HEK293 (cell line): Measurements from ENCODE around the gene NCOA3.
A peak's percentile ranks its signal among the peaks of the same experiment; 100 is the strongest.

Experiments
- CTCF ChIA-PET: fragments of 350-600 bp; formaldehyde crosslinking; extraction: SDS; loops from one replicate; lab custom pipeline; 2021; ENCODE audit warnings: antibody characterized with exemption; lab: Yijun Ruan, JAX
- POLR2A ChIA-PET: fragments of 300-600 bp; formaldehyde crosslinking; extraction: SDS; loops from one replicate; lab custom pipeline; 2020; ENCODE audit warnings: antibody characterized with exemption, inconsistent platforms; lab: Yijun Ruan, JAX
- H3K27ac ChIP-seq: fragments of 200-500 bp; sonication (Bioruptor generic); 2 replicates; pipeline ENCODE4 v1.5.1; 2014; ENCODE audit warnings: low read depth, low read length, control low read depth, inconsistent platforms; ENCODE audit errors: extremely low read depth
- H3K36me3 ChIP-seq, 2 experiments: fragments of 200-500 bp in 1 of 2; sonication (Bioruptor generic) in 1 of 2; 1 replicate in 1 of 2; 2 replicates in 1 of 2; pipeline ENCODE4 v1.5.1; 2014 to 2017; ENCODE audit warnings: inconsistent platforms in 2 of 2, low read length in 2 of 2; ENCODE audit not compliant: control insufficient read depth in 2 of 2, insufficient read depth in 1 of 2
- H3K4me1 ChIP-seq: fragments of 200-500 bp; sonication (Bioruptor generic); 2 replicates; pipeline ENCODE4 v1.5.1; 2014; ENCODE audit warnings: mild to moderate bottlenecking, low read length, inconsistent platforms; ENCODE audit not compliant: control insufficient read depth, insufficient read depth
- H3K4me3 ChIP-seq: 2 replicates; pipeline ENCODE4 v1.5.1; 2011; ENCODE audit warnings: low read depth, mild to moderate bottlenecking, control low read depth, low read length, moderate library complexity
- H3K9me3 ChIP-seq: fragments of 200-500 bp; sonication (Bioruptor generic); 2 replicates; pipeline ENCODE4 v1.5.1; 2014; ENCODE audit warnings: low read depth, low read length, inconsistent platforms; ENCODE audit not compliant: control insufficient read depth, insufficient read depth
- BCL11B ChIP-seq: fragments of 450-650 bp; formaldehyde crosslinking; IDR thresholded peaks from 2 replicates; pipeline ENCODE4 v1.5.1; 2016; ENCODE audit warnings: low read depth, missing biosample characterization, missing genetic modification characterization
- GFI1B ChIP-seq: fragments of 450-650 bp; formaldehyde crosslinking; IDR thresholded peaks from 2 replicates; pipeline ENCODE4 v1.5.1; 2016; ENCODE audit warnings: missing biosample characterization, missing genetic modification characterization
- GLI4 ChIP-seq: fragments of 450-650 bp; formaldehyde crosslinking; IDR thresholded peaks from 2 replicates; pipeline ENCODE4 v1.5.1; 2016; ENCODE audit warnings: missing biosample characterization, missing genetic modification characterization
- GLIS1 ChIP-seq: fragments of 450-650 bp; formaldehyde crosslinking; IDR thresholded peaks from 2 replicates; pipeline ENCODE4 v1.5.1; 2016; ENCODE audit warnings: missing biosample characterization, missing genetic modification characterization
- KLF7 ChIP-seq: fragments of 450-650 bp; formaldehyde crosslinking; IDR thresholded peaks from 2 replicates; pipeline ENCODE4 v1.5.1; 2016; ENCODE audit warnings: missing biosample characterization, missing genetic modification characterization, borderline replicate concordance
- MEIS1 ChIP-seq: sonication (generic); formaldehyde crosslinking; IDR thresholded peaks from 2 replicates; pipeline ENCODE4 v1.8.1; 2022; ENCODE audit warnings: missing genetic modification reagents, mild to moderate bottlenecking, borderline replicate concordance
- SCRT2 ChIP-seq: fragments of 450-650 bp; formaldehyde crosslinking; IDR thresholded peaks from 2 replicates; pipeline ENCODE4 v1.5.1; 2016; ENCODE audit warnings: missing biosample characterization, missing genetic modification characterization
- ZBTB20 ChIP-seq: fragments of 450-650 bp; formaldehyde crosslinking; IDR thresholded peaks from 2 replicates; pipeline ENCODE4 v1.5.1; 2016; ENCODE audit warnings: missing biosample characterization, missing genetic modification characterization
- ZNF112 ChIP-seq: fragments of 450-650 bp; formaldehyde crosslinking; IDR thresholded peaks from 2 replicates; pipeline ENCODE4 v1.5.0; 2017; ENCODE audit warnings: missing biosample characterization, missing genetic modification characterization
- ZNF132 ChIP-seq: fragments of 450-650 bp; formaldehyde crosslinking; IDR thresholded peaks from 2 replicates; pipeline ENCODE4 v1.5.1; 2017; ENCODE audit warnings: missing biosample characterization, missing genetic modification characterization, borderline replicate concordance
- ZNF174 ChIP-seq: fragments of 450-650 bp; formaldehyde crosslinking; IDR thresholded peaks from 2 replicates; pipeline ENCODE4 v1.5.0; 2017; ENCODE audit warnings: missing biosample characterization, mild to moderate bottlenecking, missing genetic modification characterization
- ZNF214 ChIP-seq: fragments of 450-650 bp; formaldehyde crosslinking; IDR thresholded peaks from 2 replicates; pipeline ENCODE4 v1.5.1; 2017; ENCODE audit warnings: missing biosample characterization, mild to moderate bottlenecking, missing genetic modification characterization, borderline replicate concordance
- ZNF266 ChIP-seq: fragments of 450-650 bp; formaldehyde crosslinking; IDR thresholded peaks from 2 replicates; pipeline ENCODE4 v1.5.1; 2016; ENCODE audit warnings: missing biosample characterization, missing genetic modification characterization, low read depth
- ZNF311 ChIP-seq: fragments of 450-650 bp; formaldehyde crosslinking; IDR thresholded peaks from 2 replicates; pipeline ENCODE4 v1.5.1; 2017; ENCODE audit warnings: missing biosample characterization, missing genetic modification characterization, borderline replicate concordance
- ZNF335 ChIP-seq: fragments of 450-650 bp; formaldehyde crosslinking; conservative IDR thresholded peaks from 2 replicates; pipeline ENCODE4 v1.5.1; 2016; ENCODE audit warnings: missing biosample characterization, missing genetic modification characterization
- ZNF366 ChIP-seq: fragments of 450-650 bp; formaldehyde crosslinking; conservative IDR thresholded peaks from 2 replicates; pipeline ENCODE4 v1.5.1; 2016; ENCODE audit warnings: missing biosample characterization, missing genetic modification characterization
- ZNF423 ChIP-seq: fragments of 450-650 bp; formaldehyde crosslinking; IDR thresholded peaks from 2 replicates; pipeline ENCODE4 v1.5.1; 2016; ENCODE audit warnings: missing biosample characterization, missing genetic modification characterization
- ZNF501 ChIP-seq: fragments of 450-650 bp; formaldehyde crosslinking; IDR thresholded peaks from 2 replicates; pipeline ENCODE4 v1.5.1; 2016; ENCODE audit warnings: missing biosample characterization, missing genetic modification characterization
- ZNF555 ChIP-seq: fragments of 450-650 bp; formaldehyde crosslinking; conservative IDR thresholded peaks from 2 replicates; pipeline ENCODE4 v1.5.1; 2017; ENCODE audit warnings: missing biosample characterization, mild to moderate bottlenecking, missing genetic modification characterization, inconsistent platforms
- ZNF561 ChIP-seq: fragments of 450-650 bp; IDR thresholded peaks from 2 replicates; pipeline ENCODE4 v1.5.1; 2018; ENCODE audit warnings: missing biosample characterization, missing genetic modification characterization, borderline replicate concordance
- ZNF624 ChIP-seq: fragments of 450-650 bp; formaldehyde crosslinking; IDR thresholded peaks from 2 replicates; pipeline ENCODE4 v1.5.1; 2017; ENCODE audit warnings: missing biosample characterization, missing genetic modification characterization
- ZNF626 ChIP-seq: fragments of 450-650 bp; sonication (Bioruptor Pico); formaldehyde crosslinking; IDR thresholded peaks from 2 replicates; pipeline ENCODE4 v1.5.1; 2018; ENCODE audit warnings: missing biosample characterization, missing genetic modification characterization, inconsistent platforms
- ZNF629 ChIP-seq: fragments of 450-650 bp; formaldehyde crosslinking; IDR thresholded peaks from 2 replicates; pipeline ENCODE4 v1.5.1; 2017; ENCODE audit warnings: missing biosample characterization, missing genetic modification characterization
- ZNF707 ChIP-seq: fragments of 450-650 bp; formaldehyde crosslinking; IDR thresholded peaks from 2 replicates; pipeline ENCODE4 v1.5.1; 2016; ENCODE audit warnings: missing biosample characterization, missing genetic modification characterization
- ZNF837 ChIP-seq: fragments of 450-650 bp; formaldehyde crosslinking; IDR thresholded peaks from 2 replicates; pipeline ENCODE4 v1.5.1; 2016; ENCODE audit warnings: missing biosample characterization, missing genetic modification characterization
- ZXDB ChIP-seq: fragments of 450-650 bp; formaldehyde crosslinking; IDR thresholded peaks from 2 replicates; pipeline ENCODE4 v1.5.1; 2016; ENCODE audit warnings: missing biosample characterization, missing genetic modification characterization
- TF ChIP-seq, protein P1 (sequence below): fragments of 450-650 bp; formaldehyde crosslinking; IDR thresholded peaks from 2 replicates; pipeline ENCODE4 v1.5.1; 2017; ENCODE audit warnings: missing biosample characterization, missing genetic modification characterization
- TF ChIP-seq, protein P2 (sequence below): fragments of 450-650 bp; formaldehyde crosslinking; IDR thresholded peaks from 2 replicates; pipeline ENCODE4 v1.5.1; 2016; ENCODE audit warnings: missing biosample characterization, missing genetic modification characterization
- TF ChIP-seq, protein P3 (sequence below): sonication (generic); formaldehyde crosslinking; IDR thresholded peaks from 2 replicates; pipeline ENCODE4 v1.8.1; 2022; ENCODE audit warnings: mild to moderate bottlenecking, moderate library complexity, missing genetic modification reagents
- TF ChIP-seq, protein P4 (sequence below): fragments of 450-650 bp; formaldehyde crosslinking; IDR thresholded peaks from 2 replicates; pipeline ENCODE4 v1.5.1; 2016; ENCODE audit warnings: missing biosample characterization, missing genetic modification characterization
- TF ChIP-seq, protein P5 (sequence below): fragments of 450-650 bp; formaldehyde crosslinking; IDR thresholded peaks from 2 replicates; pipeline ENCODE4 v1.5.1; 2016; ENCODE audit warnings: missing biosample characterization, missing genetic modification characterization

Gene NCOA3

DNA sequence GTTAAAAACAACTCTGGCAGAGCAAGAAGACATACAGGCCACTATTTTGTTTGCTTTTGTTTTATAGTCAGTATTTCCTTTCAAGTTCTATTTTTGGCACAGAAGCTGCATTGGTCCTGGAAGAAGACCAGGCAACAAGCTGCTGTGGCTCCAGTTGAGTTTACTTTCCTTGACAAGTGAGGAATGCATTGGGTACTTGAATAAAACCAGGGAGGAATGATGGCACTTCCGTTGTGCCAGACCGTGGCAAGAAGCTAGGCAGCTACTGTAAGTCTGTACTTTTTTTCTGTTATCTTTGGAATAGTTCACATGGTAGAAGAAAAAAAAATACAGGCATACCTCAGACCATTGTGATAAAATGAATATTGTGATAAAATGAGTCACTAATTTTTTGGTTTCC is 66.3 kb downstream of the NCOA3 start:
- Histone ChIP-seq H3K4me1 (peaks cover 2% of the 10 kb centered on the region), H3K27ac (peak overlapping the region; percentile 5; the same call in 1 of the 2 replicates), H3K4me3 (no peak overlapping the region), H3K36me3 (no peaks in the 10 kb centered on the region), H3K9me3 (no peaks in the 10 kb centered on the region)
- POLR2A ChIA-PET, result no interaction called here
- CTCF ChIA-PET, result interaction anchor here (0.6 to 0.9 kb wide), 3 partner anchors 53 to 64 kb away, joined by 3 to 4 read pairs (median 3); no protein-coding TSS in a partner anchor
- no peak for TF ChIP-seq GFI1B
- no peak for TF ChIP-seq ZNF174 (tag by site-specific recombination)
- TF ChIP-seq GLIS1 (tag by site-specific recombination), result peak; percentile 78
- no peak for TF ChIP-seq ZNF311 (tag by site-specific recombination)
- no peak for TF ChIP-seq ZNF626 (tag by site-specific recombination)
- TF ChIP-seq MEIS1, result no peak
- no peak for TF ChIP-seq ZNF837 (tag by site-specific recombination)
- TF ChIP-seq, protein P1, sequence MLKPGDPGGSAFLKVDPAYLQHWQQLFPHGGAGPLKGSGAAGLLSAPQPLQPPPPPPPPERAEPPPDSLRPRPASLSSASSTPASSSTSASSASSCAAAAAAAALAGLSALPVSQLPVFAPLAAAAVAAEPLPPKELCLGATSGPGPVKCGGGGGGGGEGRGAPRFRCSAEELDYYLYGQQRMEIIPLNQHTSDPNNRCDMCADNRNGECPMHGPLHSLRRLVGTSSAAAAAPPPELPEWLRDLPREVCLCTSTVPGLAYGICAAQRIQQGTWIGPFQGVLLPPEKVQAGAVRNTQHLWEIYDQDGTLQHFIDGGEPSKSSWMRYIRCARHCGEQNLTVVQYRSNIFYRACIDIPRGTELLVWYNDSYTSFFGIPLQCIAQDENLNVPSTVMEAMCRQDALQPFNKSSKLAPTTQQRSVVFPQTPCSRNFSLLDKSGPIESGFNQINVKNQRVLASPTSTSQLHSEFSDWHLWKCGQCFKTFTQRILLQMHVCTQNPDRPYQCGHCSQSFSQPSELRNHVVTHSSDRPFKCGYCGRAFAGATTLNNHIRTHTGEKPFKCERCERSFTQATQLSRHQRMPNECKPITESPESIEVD (tag by site-specific recombination), result 0 out of 2 replicates have a peak, but pooled peaks have one; percentile 34
- no peak for TF ChIP-seq ZNF555 (tag by site-specific recombination)
- TF ChIP-seq ZNF335 (tag by site-specific recombination), result peak; percentile 27; the same call in 1 of the 2 replicates
- TF ChIP-seq ZNF214 (tag by site-specific recombination), result no peak
- TF ChIP-seq ZNF423, result no peak
- TF ChIP-seq KLF7 (tag by site-specific recombination), result no peak
- TF ChIP-seq ZNF366, result 0 out of 2 replicates have a peak, but pooled peaks have one; percentile 13
- TF ChIP-seq ZNF266 (tag by site-specific recombination), result no peak
- no peak for TF ChIP-seq ZNF501 (tag by site-specific recombination)
- TF ChIP-seq ZNF112 (tag by site-specific recombination), result no peak
- TF ChIP-seq SCRT2 (tag by site-specific recombination), result peak; percentile 78
- TF ChIP-seq, protein P2, sequence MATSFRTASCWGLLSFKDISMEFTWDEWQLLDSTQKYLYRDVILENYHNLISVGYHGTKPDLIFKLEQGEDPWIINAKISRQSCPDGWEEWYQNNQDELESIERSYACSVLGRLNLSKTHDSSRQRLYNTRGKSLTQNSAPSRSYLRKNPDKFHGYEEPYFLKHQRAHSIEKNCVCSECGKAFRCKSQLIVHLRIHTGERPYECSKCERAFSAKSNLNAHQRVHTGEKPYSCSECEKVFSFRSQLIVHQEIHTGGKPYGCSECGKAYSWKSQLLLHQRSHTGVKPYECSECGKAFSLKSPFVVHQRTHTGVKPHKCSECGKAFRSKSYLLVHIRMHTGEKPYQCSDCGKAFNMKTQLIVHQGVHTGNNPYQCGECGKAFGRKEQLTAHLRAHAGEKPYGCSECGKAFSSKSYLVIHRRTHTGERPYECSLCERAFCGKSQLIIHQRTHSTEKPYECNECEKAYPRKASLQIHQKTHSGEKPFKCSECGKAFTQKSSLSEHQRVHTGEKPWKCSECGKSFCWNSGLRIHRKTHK (tag by site-specific recombination), result no peak
- 0 out of 2 replicates have a peak, but pooled peaks have one; percentile 13 for TF ChIP-seq ZNF629
- TF ChIP-seq, protein P3, sequence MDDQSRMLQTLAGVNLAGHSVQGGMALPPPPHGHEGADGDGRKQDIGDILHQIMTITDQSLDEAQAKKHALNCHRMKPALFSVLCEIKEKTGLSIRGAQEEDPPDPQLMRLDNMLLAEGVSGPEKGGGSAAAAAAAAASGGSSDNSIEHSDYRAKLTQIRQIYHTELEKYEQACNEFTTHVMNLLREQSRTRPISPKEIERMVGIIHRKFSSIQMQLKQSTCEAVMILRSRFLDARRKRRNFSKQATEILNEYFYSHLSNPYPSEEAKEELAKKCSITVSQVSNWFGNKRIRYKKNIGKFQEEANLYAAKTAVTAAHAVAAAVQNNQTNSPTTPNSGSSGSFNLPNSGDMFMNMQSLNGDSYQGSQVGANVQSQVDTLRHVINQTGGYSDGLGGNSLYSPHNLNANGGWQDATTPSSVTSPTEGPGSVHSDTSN (CRISPR knock-in tag), result no peak
- TF ChIP-seq, protein P4, sequence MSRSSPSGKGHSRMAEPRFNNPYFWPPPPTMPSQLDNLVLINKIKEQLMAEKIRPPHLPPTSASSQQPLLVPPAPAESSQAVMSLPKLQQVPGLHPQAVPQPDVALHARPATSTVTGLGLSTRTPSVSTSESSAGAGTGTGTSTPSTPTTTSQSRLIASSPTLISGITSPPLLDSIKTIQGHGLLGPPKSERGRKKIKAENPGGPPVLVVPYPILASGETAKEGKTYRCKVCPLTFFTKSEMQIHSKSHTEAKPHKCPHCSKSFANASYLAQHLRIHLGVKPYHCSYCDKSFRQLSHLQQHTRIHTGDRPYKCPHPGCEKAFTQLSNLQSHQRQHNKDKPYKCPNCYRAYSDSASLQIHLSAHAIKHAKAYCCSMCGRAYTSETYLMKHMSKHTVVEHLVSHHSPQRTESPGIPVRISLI, result no peak
- TF ChIP-seq, protein P5, sequence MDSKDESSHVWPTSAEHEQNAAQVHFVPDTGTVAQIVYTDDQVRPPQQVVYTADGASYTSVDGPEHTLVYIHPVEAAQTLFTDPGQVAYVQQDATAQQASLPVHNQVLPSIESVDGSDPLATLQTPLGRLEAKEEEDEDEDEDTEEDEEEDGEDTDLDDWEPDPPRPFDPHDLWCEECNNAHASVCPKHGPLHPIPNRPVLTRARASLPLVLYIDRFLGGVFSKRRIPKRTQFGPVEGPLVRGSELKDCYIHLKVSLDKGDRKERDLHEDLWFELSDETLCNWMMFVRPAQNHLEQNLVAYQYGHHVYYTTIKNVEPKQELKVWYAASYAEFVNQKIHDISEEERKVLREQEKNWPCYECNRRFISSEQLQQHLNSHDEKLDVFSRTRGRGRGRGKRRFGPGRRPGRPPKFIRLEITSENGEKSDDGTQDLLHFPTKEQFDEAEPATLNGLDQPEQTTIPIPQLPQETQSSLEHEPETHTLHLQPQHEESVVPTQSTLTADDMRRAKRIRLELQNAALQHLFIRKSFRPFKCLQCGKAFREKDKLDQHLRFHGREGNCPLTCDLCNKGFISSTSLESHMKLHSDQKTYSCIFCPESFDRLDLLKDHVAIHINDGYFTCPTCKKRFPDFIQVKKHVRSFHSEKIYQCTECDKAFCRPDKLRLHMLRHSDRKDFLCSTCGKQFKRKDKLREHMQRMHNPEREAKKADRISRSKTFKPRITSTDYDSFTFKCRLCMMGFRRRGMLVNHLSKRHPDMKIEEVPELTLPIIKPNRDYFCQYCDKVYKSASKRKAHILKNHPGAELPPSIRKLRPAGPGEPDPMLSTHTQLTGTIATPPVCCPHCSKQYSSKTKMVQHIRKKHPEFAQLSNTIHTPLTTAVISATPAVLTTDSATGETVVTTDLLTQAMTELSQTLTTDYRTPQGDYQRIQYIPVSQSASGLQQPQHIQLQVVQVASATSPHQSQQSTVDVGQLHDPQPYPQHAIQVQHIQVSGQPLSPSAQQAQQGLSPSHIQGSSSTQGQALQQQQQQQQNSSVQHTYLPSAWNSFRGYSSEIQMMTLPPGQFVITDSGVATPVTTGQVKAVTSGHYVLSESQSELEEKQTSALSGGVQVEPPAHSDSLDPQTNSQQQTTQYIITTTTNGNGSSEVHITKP, result no peak
- 0 out of 2 replicates have a peak, but pooled peaks have one; percentile 17 for TF ChIP-seq ZXDB (tag by site-specific recombination)
- no peak for TF ChIP-seq ZNF132
- no peak for TF ChIP-seq GLI4 (tag by site-specific recombination)
- no peak for TF ChIP-seq ZNF707 (tag by site-specific recombination)
- no peak for TF ChIP-seq BCL11B (tag by site-specific recombination)
- TF ChIP-seq ZBTB20 (tag by site-specific recombination), result no peak
- TF ChIP-seq ZNF624 (tag by site-specific recombination), result no peak
- TF ChIP-seq ZNF561 (tag by site-specific recombination), result peak; percentile 31; the same call in 1 of the 2 replicates
